Measurements from ENCODE around the gene PPOX. TPM values are rescaled to one million over a fixed set of nuclear protein-coding genes. Genes with fewer than 3 reads are reported as not detected.

The PPOX gene
- total RNA-seq, 4 donors from 2014 or later, result 12.8 to 22.1 (median 15.8) TPM

DNA sequence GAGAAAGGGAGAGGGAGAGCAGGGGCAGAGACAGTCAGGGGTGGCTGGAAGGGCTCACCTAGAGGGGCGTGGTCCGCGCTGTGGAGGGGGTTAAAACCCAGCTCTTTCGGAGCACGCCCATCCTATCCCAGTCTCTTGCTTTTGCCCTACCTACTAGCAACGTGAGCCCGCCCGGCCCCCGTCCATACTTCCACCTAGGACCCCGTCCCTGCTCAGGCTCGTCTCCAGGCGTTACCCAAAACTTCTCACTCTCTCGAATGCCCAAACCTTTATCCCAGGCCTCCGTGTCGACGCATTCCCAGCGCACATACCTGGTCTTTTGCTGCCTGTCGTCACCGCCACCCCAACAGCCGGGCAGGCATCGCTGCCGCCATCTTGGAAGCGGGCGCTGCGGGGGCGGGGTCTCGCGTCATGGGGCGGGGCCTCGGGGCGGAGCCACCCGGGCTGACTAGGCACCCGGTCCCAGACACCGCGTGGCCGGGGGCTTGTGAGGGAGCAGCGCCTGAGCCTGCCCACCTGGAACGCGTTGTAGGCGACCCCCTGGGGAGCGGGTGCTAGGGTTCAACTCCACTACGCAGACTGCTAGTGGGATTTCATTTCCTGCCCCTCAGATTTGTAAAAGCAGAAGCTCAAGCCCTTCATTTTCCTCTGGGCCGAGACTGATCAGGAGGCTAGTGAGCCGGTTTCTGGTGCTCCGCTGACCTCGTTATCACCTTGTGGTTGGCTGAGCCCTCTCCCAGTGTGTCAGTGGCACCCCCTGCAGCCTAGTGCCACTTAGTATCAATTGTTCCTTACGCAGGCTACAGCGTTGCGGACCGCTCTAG, 11.1 kb downstream of the PPOX start, which contains the start of gene B4GALT3:
TSS of gene B4GALT3 (minus strand) at position 396 of the 824 bp plus-strand sequence. CDS start 1,447 bp downstream, outside the sequence.
- intact Hi-C loops (cut with DNase I), result no loop called here
- Histone ChIP-seq H3K4me3 (peak within 1 kb of the TSS; percentile 69 to 82 (median 80)), H3K27me3 (no peaks in the 10 kb centered on the region), H3K4me1 (peaks cover 32 to 39% (median 38%) of the 10 kb centered on the region in 4 donors), H3K9me3 (no peaks in the 10 kb centered on the region), H3K36me3 (peaks cover 23 to 40% (median 36%) of the 10 kb centered on the region in 4 donors), H3K27ac (replicated peaks in 1 of 4) (peak within 1 kb of the TSS; percentile 87 to 94 (median 90))
- DNase-seq (ENCODE audit: extremely low spot score), result peak; percentile 98
- TF ChIP-seq, protein P1, sequence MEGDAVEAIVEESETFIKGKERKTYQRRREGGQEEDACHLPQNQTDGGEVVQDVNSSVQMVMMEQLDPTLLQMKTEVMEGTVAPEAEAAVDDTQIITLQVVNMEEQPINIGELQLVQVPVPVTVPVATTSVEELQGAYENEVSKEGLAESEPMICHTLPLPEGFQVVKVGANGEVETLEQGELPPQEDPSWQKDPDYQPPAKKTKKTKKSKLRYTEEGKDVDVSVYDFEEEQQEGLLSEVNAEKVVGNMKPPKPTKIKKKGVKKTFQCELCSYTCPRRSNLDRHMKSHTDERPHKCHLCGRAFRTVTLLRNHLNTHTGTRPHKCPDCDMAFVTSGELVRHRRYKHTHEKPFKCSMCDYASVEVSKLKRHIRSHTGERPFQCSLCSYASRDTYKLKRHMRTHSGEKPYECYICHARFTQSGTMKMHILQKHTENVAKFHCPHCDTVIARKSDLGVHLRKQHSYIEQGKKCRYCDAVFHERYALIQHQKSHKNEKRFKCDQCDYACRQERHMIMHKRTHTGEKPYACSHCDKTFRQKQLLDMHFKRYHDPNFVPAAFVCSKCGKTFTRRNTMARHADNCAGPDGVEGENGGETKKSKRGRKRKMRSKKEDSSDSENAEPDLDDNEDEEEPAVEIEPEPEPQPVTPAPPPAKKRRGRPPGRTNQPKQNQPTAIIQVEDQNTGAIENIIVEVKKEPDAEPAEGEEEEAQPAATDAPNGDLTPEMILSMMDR (IDR thresholded peaks at IDR 0.05), result peak in 1 of 3 experiments; percentile 19
- no peak for TF ChIP-seq EP300 (IDR thresholded peaks at IDR 0.05)
- TF ChIP-seq POLR2AphosphoS5 (IDR thresholded peaks at IDR 0.05), result peak; percentile 88 to 94
- peak; percentile 76 for TF ChIP-seq POLR2A (IDR thresholded peaks at IDR 0.05; ENCODE audit: low read depth)
- 8% methylated on average over 17 of the region's 50 CpGs for WGBS

DNA sequence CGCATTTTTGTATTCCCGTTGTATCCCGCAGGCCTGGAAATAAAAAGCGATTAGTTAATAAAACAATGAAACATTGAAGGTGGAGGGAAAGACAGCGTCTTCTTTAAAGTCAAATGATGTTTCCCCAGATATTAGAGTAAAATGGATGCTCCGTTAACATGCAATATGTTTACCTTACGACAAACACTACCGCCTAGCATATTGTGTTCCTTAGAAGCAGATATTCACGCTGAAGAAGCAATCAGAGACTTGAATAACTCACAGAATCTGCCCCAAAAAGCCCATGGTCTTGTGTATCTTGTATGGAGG, 11.7 kb downstream of the PPOX start:
- intact Hi-C loops (cut with DNase I), result no loop called here
- peak overlapping the region; percentile 69 to 82 (median 80) for H3K4me3 ChIP-seq
- DNase-seq (ENCODE audit: extremely low spot score), result no peak
- no peaks in the 10 kb centered on the region for H3K9me3 ChIP-seq
- TF ChIP-seq, protein P1 (IDR thresholded peaks at IDR 0.05), result no peak
- TF ChIP-seq POLR2A (IDR thresholded peaks at IDR 0.05; ENCODE audit: low read depth) (no peak), POLR2AphosphoS5 (IDR thresholded peaks at IDR 0.05) (no peak), EP300 (IDR thresholded peaks at IDR 0.05) (no peak)
- H3K27me3 ChIP-seq, result no peaks in the 10 kb centered on the region
- H3K27ac ChIP-seq (replicated peaks in 1 of 4), result peak overlapping the region; percentile 87 to 94 (median 90)
- H3K4me1 ChIP-seq, result peaks cover 26 to 34% (median 33%) of the 10 kb centered on the region in 4 donors
- 56% methylated on average over 9 of the region's 9 CpGs for WGBS
- H3K36me3 ChIP-seq, result peaks cover 19 to 34% (median 32%) of the 10 kb centered on the region in 4 donors

DNA sequence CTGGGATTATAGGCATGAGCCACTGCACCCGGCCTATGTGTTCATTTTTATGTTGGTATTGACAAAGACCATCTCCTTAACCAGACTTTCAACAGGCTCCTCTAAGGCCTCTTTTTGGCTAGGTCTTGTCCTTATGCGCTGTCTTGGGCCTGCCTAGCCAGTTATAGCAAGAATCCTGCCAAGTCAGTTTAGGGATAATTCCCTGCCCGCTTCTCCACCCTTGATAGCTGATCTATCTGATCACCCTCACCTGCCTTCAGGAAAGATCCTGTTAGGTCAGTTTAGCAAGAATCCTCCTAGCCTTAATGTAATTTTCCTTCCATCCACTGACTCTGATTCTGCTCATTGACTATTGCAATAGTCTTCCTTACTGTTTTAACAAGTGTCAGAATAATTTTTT, 13.5 kb downstream of the PPOX start:
- H3K4me1 ChIP-seq, result peaks cover 23 to 37% (median 30%) of the 10 kb centered on the region in 4 donors
- intact Hi-C loops (cut with DNase I), result no loop called here
- no peaks in the 10 kb centered on the region for H3K27me3 ChIP-seq
- WGBS, result 96% methylated on average over 3 of the region's 3 CpGs
- H3K27ac ChIP-seq (replicated peaks in 1 of 4), result no peak overlapping the region
- H3K9me3 ChIP-seq, result no peaks in the 10 kb centered on the region
- no peak overlapping the region for H3K4me3 ChIP-seq
- H3K36me3 ChIP-seq, result peaks cover 6 to 16% (median 14%) of the 10 kb centered on the region in 4 donors
- no peak for DNase-seq (ENCODE audit: extremely low spot score)
- TF ChIP-seq, protein P1 (IDR thresholded peaks at IDR 0.05), result no peak
- TF ChIP-seq POLR2A (IDR thresholded peaks at IDR 0.05; ENCODE audit: low read depth) (no peak), EP300 (IDR thresholded peaks at IDR 0.05) (no peak), POLR2AphosphoS5 (IDR thresholded peaks at IDR 0.05) (no peak)

DNA sequence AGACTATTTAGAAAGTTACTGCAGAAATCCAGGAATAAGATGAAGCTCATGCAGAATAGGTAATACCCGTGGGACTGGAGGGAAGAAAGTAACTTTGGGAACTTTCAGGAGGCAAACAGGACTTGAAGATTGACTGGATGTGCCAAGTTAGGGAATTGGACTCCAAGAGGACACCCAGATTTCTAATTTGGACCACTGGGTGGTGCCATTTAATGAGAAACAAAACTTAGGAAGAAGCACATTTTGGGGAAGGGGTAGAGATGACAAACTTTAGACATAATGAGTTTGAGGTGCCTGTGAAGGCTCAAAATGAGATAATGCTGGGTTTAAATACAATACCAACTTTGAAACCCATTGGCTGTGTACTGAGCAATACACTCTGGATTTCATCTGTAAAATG, 14.4 kb downstream of the PPOX start:
- H3K27ac ChIP-seq (replicated peaks in 1 of 4), result no peak overlapping the region
- WGBS, result 73% methylated on average over 1 of the region's 1 CpG
- no peaks in the 10 kb centered on the region for H3K27me3 ChIP-seq
- H3K4me3 ChIP-seq, result no peak overlapping the region
- TF ChIP-seq, protein P1 (IDR thresholded peaks at IDR 0.05), result peak in 1 of 3 experiments; percentile 19
- no peak for TF ChIP-seq EP300 (IDR thresholded peaks at IDR 0.05)
- DNase-seq (ENCODE audit: extremely low spot score), result no peak
- peaks cover 28 to 42% (median 30%) of the 10 kb centered on the region in 4 donors for H3K4me1 ChIP-seq
- intact Hi-C loops (cut with DNase I), result no loop called here
- H3K36me3 ChIP-seq, result peaks cover 4 to 7% (median 4%) of the 10 kb centered on the region in 4 donors
- H3K9me3 ChIP-seq, result no peaks in the 10 kb centered on the region
